OCI-LY1 (cell line): Measurements from ENCODE around the gene LARP4.

Experiments
- H2AFZ ChIP-seq: fragments of 200-600 bp; sonication (generic), shearing (Covaris generic); 2 replicates; pipeline ENCODE4 v1.6.0; 2014; ENCODE audit warnings: antibody characterized with exemption, mild to moderate bottlenecking, low read length
- H3F3A ChIP-seq: fragments of 200-600 bp; sonication (generic), shearing (Covaris generic); 2 replicates; pipeline ENCODE4 v1.6.0; 2014; ENCODE audit warnings: mild to moderate bottlenecking, antibody characterized with exemption, low read length, moderate library complexity; ENCODE audit not compliant: insufficient read depth
- H3K27ac ChIP-seq: fragments of 200-600 bp; sonication (generic); 2 replicates; pipeline ENCODE4 v1.5.1; 2014; ENCODE audit warnings: low read length, mixed run types, mild to moderate bottlenecking, low read depth; ENCODE audit not compliant: poor library complexity, severe bottlenecking
- H3K27me3 ChIP-seq: fragments of 200-600 bp; sonication (generic); 2 replicates; pipeline ENCODE4 v1.6.0; 2014; ENCODE audit warnings: antibody characterized with exemption, mild to moderate bottlenecking, low read length, moderate library complexity; ENCODE audit not compliant: insufficient read depth
- H3K36me3 ChIP-seq: fragments of 200-600 bp; sonication (generic); 2 replicates; pipeline ENCODE4 v1.6.1; 2014; ENCODE audit warnings: mild to moderate bottlenecking, antibody characterized with exemption, low read length, moderate library complexity, mixed read lengths; ENCODE audit not compliant: insufficient read depth
- H3K4me1 ChIP-seq: fragments of 200-600 bp; sonication (generic); 2 replicates; pipeline ENCODE4 v1.5.1; 2014; ENCODE audit warnings: mild to moderate bottlenecking, low read length, moderate library complexity; ENCODE audit not compliant: insufficient read depth, severe bottlenecking
- H3K4me2 ChIP-seq: fragments of 200-600 bp; sonication (generic), shearing (Covaris generic); 2 replicates; pipeline ENCODE4 v1.6.1; 2014; ENCODE audit warnings: low read length
- H3K4me3 ChIP-seq: fragments of 200-600 bp; sonication (generic); 2 replicates; pipeline ENCODE4 v1.5.1; 2014; ENCODE audit warnings: low read length, low read depth, mild to moderate bottlenecking, mixed read lengths; ENCODE audit not compliant: poor library complexity, severe bottlenecking
- H3K79me2 ChIP-seq: fragments of 200-600 bp; shearing (Covaris generic); 2 replicates; pipeline ENCODE4 v1.6.1; 2016; ENCODE audit warnings: mixed run types, low read length, mixed read lengths; ENCODE audit not compliant: insufficient read depth
- H3K9ac ChIP-seq: fragments of 200-600 bp; sonication (generic), shearing (Covaris generic); 2 replicates; pipeline ENCODE4 v1.6.1; 2014; ENCODE audit warnings: mild to moderate bottlenecking, low read length, mixed read lengths
- H3K9me2 ChIP-seq: fragments of 200-600 bp; sonication (generic), shearing (Covaris generic); 2 replicates; pipeline ENCODE4 v1.6.1; 2014; ENCODE audit warnings: low read depth, mild to moderate bottlenecking, low read length, mixed read lengths
- H3K9me3 ChIP-seq: fragments of 200-600 bp; shearing (Covaris generic); 2 replicates; pipeline ENCODE4 v1.6.1; 2014; ENCODE audit warnings: low read length, mixed read lengths
- H4K20me1 ChIP-seq: fragments of 200-600 bp; sonication (generic), shearing (Covaris generic); 2 replicates; pipeline ENCODE4 v1.6.0; 2016; ENCODE audit warnings: mild to moderate bottlenecking, low read length; ENCODE audit not compliant: insufficient read depth
- EZH2 ChIP-seq: fragments of 200-600 bp; sonication (generic), shearing (Covaris generic); IDR thresholded peaks from 2 replicates; pipeline ENCODE4 v1.8.0; 2017; ENCODE audit warnings: borderline replicate concordance, mixed run types, mild to moderate bottlenecking, antibody characterized with exemption, low read length, moderate library complexity, mixed read lengths
- TF ChIP-seq, protein P1 (sequence below): fragments of 200-600 bp; sonication (generic), shearing (Covaris generic); IDR thresholded peaks from 2 replicates; pipeline ENCODE4 v1.5.1; 2017; ENCODE audit warnings: mild to moderate bottlenecking, antibody characterized with exemption, low read length, moderate library complexity, mixed read lengths

Gene LARP4

DNA sequence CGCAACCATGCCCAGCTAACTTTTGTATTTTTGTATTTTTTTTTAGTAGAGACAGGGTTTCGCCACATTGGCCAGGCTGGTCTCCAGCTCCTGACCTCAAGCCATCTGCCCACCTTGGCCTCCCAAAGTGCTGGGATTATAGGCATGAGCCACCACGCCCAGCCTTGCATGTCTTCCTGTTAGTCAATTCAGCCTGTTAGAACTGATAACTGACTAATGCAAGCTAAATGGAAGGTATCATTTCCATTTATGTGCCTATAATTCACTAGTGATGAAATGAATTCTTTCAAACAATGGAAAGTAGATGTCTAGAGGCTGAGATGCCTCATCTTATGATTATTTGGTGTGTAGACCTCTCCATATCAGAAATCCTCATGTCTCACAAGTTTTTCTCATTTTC is 66.8 kb downstream of the LARP4 start:
- Histone ChIP-seq H3K4me1 (no peaks in the 10 kb centered on the region), H3K36me3 (peaks cover 85% of the 10 kb centered on the region), H3K4me3 (no peak overlapping the region), H3K4me2 (no peak overlapping the region), H3K79me2 (no peaks in the 10 kb centered on the region), H2AFZ (no peak overlapping the region), H4K20me1 (no peaks in the 10 kb centered on the region), H3K9ac (no peak overlapping the region), H3K27ac (no peak overlapping the region), H3F3A (no peaks in the 10 kb centered on the region), H3K9me3 (no peaks in the 10 kb centered on the region), H3K9me2 (no peaks in the 10 kb centered on the region), H3K27me3 (no peaks in the 10 kb centered on the region)
- TF ChIP-seq, protein P1, sequence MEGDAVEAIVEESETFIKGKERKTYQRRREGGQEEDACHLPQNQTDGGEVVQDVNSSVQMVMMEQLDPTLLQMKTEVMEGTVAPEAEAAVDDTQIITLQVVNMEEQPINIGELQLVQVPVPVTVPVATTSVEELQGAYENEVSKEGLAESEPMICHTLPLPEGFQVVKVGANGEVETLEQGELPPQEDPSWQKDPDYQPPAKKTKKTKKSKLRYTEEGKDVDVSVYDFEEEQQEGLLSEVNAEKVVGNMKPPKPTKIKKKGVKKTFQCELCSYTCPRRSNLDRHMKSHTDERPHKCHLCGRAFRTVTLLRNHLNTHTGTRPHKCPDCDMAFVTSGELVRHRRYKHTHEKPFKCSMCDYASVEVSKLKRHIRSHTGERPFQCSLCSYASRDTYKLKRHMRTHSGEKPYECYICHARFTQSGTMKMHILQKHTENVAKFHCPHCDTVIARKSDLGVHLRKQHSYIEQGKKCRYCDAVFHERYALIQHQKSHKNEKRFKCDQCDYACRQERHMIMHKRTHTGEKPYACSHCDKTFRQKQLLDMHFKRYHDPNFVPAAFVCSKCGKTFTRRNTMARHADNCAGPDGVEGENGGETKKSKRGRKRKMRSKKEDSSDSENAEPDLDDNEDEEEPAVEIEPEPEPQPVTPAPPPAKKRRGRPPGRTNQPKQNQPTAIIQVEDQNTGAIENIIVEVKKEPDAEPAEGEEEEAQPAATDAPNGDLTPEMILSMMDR, result no peak
- TF ChIP-seq EZH2, result no peak

DNA sequence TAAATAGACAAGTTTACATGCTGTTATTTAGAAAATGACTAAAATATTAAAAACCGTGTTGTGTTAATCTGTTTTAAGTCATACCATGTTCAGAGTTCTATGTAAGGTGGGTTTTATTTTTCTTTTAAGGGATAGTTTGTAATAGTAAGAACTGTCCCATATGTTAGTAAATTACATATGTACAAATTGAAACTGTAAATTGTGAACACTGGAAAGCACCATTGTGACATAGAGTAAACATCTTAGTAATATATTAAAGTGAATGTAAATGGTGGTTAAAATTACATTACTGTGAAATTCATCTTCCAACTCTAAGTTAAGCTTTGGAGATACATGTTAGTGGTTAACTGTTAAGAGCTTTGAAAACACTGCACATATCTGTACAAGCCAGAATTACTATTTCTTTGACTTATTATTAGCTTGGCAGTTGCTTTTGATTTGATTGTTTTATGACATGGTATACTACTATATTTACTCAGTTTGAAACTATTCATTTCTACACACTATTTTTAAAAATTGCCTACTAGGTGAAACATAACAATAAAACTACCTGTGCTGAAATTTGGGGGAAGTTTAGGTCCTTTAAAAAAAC is 76.7 kb downstream of the LARP4 start:
- H3K4me3 ChIP-seq, result no peak overlapping the region
- H3K79me2 ChIP-seq, result no peaks in the 10 kb centered on the region
- no peak overlapping the region for H3K4me2 ChIP-seq
- H3K4me1 ChIP-seq, result no peaks in the 10 kb centered on the region
- TF ChIP-seq, protein P1, result no peak
- TF ChIP-seq EZH2, result no peak
- H3K27ac ChIP-seq, result no peak overlapping the region
- no peaks in the 10 kb centered on the region; the same call in 1 of the 2 replicates for H4K20me1 ChIP-seq
- H3K9me3 ChIP-seq, result no peaks in the 10 kb centered on the region
- H3K36me3 ChIP-seq, result peaks cover 62% of the 10 kb centered on the region
- no peak overlapping the region for H2AFZ ChIP-seq
- no peaks in the 10 kb centered on the region for H3K27me3 ChIP-seq
- no peaks in the 10 kb centered on the region; the same call in 1 of the 2 replicates for H3F3A ChIP-seq
- H3K9ac ChIP-seq, result no peak overlapping the region
- H3K9me2 ChIP-seq, result no peaks in the 10 kb centered on the region

DNA sequence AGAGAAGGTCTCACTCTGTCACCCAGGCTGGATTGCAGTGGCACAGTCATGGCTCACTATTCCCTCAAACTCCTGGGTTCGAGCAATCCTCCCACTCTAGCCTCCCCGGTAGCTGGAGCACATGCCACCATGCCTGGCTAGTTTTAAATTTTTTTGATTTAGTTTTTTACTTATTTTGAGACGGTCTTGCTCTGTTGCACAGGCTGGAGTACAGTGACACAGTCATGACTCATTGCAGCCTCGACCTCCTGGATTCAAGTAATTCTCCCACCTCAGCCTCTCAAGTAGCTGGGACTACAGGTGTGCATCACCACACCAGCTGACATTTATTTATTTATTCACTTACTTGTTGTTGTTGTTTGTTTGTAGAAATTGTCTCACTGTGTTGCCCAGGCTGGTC is 81.9 kb downstream of the LARP4 start:
- H3K4me3 ChIP-seq, result no peak overlapping the region
- H3K27me3 ChIP-seq, result no peaks in the 10 kb centered on the region
- H3K79me2 ChIP-seq, result no peaks in the 10 kb centered on the region
- no peaks in the 10 kb centered on the region for H3K9me2 ChIP-seq
- H3K4me2 ChIP-seq, result no peak overlapping the region
- no peaks in the 10 kb centered on the region for H4K20me1 ChIP-seq
- H3K9ac ChIP-seq, result no peak overlapping the region
- no peak for TF ChIP-seq EZH2
- TF ChIP-seq, protein P1, result no peak
- H2AFZ ChIP-seq, result no peak overlapping the region
- peaks cover 13% of the 10 kb centered on the region for H3K36me3 ChIP-seq
- no peaks in the 10 kb centered on the region; the same call in 1 of the 2 replicates for H3F3A ChIP-seq
- H3K9me3 ChIP-seq, result no peaks in the 10 kb centered on the region
- H3K4me1 ChIP-seq, result no peaks in the 10 kb centered on the region
- H3K27ac ChIP-seq, result no peak overlapping the region
